Measurements from ENCODE around the gene LRRC39. TPM values are rescaled to one million over a fixed set of nuclear protein-coding genes. Genes with fewer than 3 reads are reported as not detected.

LRRC39 gene
- total and polyA plus RNA-seq, 12 donors = 13.9 to 355 (median 135) TPM

DNA sequence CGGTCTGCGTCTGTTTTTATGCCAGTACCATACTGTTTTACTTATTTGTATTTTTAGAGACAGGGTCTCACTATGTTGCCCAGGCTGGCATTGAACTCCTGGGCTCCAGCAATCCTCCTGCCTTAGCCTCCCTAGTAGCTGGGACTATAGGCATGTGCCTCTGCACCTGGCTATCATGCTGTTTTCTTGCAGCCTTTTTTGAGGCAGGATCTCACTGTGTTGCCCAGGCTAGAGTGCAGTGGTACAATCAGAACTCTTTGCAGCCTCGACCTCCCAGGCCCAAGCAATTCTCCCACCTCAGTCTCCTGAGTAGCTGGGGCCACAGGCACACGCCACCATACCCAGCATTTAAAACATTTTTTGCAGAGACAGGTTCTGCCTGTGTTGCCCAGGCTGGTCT, 5.3 kb upstream of the LRRC39 start:
- Histone ChIP-seq H3K27ac (no peak overlapping the region), H3K9me3 (peaks cover 0 to 13% (median 0%) of the 10 kb centered on the region in 11 donors), H3K27me3 (no peaks in the 10 kb centered on the region), H3K4me1 (peaks cover 0 to 8% (median 0%) of the 10 kb centered on the region in 9 donors), H3K36me3 (no peaks in the 10 kb centered on the region), H3K4me3 (no peak overlapping the region)
- DNase-seq (no peak), ATAC-seq (no peak)
- TF ChIP-seq, protein P1, sequence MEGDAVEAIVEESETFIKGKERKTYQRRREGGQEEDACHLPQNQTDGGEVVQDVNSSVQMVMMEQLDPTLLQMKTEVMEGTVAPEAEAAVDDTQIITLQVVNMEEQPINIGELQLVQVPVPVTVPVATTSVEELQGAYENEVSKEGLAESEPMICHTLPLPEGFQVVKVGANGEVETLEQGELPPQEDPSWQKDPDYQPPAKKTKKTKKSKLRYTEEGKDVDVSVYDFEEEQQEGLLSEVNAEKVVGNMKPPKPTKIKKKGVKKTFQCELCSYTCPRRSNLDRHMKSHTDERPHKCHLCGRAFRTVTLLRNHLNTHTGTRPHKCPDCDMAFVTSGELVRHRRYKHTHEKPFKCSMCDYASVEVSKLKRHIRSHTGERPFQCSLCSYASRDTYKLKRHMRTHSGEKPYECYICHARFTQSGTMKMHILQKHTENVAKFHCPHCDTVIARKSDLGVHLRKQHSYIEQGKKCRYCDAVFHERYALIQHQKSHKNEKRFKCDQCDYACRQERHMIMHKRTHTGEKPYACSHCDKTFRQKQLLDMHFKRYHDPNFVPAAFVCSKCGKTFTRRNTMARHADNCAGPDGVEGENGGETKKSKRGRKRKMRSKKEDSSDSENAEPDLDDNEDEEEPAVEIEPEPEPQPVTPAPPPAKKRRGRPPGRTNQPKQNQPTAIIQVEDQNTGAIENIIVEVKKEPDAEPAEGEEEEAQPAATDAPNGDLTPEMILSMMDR (IDR thresholded peaks at IDR 0.05) = no peak
- intact Hi-C loops (cut with DNase I) = no loop called here
- 96 to 98% methylated on average over 4 of the region's 4 CpGs for WGBS, 2 donors

DNA sequence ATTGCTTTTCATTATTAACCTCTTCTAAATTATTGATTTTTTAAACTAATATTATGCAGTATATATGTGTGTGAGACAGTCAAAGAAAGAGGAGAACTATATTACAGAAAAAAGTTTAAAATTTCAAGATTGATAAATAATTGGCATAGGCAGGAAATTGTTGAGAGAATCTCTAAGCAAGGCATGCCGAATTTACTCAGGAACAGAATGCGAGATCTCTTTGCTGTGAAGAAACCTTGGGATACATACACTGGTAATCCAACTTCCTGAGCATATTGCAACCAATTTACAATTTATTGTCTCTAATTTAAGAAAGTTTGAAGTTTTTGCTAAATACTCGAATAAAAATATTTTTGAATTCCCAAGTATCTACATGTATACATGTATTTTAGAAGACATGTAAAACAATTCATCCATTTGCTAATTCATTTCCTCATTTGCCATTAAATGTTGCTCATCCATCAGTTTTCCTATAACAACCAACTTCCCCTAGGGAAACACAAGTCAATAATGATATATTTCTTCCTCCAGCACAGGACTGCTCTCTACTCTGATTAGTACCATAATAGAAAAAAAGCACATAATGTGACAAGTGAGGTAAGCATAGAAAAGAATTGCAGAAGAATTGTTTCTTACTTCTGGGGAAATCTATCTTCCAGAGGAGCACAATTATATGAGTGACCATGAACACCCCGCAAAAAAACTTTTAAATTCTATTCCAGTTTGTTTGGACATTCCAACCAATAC, 588 bp downstream of the LRRC39 start:
- ATAC-seq = peak in 5 of 8 donors; percentile 19 to 57 (median 43)
- H3K4me3 ChIP-seq = peak overlapping the region in 9 of 10 donors; percentile 18 to 56 (median 51)
- H3K27me3 ChIP-seq = no peaks in the 10 kb centered on the region
- H3K9me3 ChIP-seq = no peaks in the 10 kb centered on the region
- no peak for DNase-seq
- intact Hi-C loops (cut with DNase I) = loop anchor here in 1 of 10 donors (10.0 kb wide), 1 partner anchor 97 kb away; no protein-coding TSS in a partner anchor
- peaks cover 0 to 3% (median 0%) of the 10 kb centered on the region in 9 donors for H3K4me1 ChIP-seq
- H3K27ac ChIP-seq = peak overlapping the region; percentile 16 to 82 (median 73)
- 49 to 65% methylated on average over 4 of the region's 4 CpGs for WGBS, 2 donors
- TF ChIP-seq, protein P1 (IDR thresholded peaks at IDR 0.05) = no peak
- H3K36me3 ChIP-seq = peaks cover 0 to 6% (median 0%) of the 10 kb centered on the region in 9 donors

DNA sequence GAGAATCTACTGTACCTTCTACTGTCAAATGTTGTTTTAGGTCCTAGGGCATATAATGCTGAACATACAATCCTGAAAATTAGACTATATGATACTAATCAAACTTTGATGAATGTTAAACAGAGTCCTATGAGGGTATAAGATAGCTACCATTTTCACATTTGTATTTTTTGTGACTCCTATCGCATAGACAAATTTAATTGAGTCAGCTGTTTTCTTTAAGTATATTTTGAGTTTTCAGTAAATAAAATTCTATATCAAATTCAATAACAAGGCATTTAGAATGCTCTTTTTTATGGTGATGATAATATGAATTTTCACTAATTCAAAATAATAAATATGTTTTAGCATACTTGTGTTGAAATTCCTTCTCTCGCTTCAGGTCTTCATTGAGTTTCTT, 10.0 kb downstream of the LRRC39 start:
- no peak overlapping the region for H3K27ac ChIP-seq
- 97 to 99% methylated on average over 2 of the region's 2 CpGs for WGBS, 2 donors
- DNase-seq (no peak), ATAC-seq (no peak)
- intact Hi-C loops (cut with DNase I) = no loop called here
- TF ChIP-seq, protein P1 (IDR thresholded peaks at IDR 0.05) = no peak
- H3K27me3 ChIP-seq = no peaks in the 10 kb centered on the region
- no peak overlapping the region for H3K4me3 ChIP-seq
- H3K4me1 ChIP-seq = peaks cover 0 to 16% (median 3%) of the 10 kb centered on the region in 9 donors
- H3K36me3 ChIP-seq = peaks cover 0 to 20% (median 0%) of the 10 kb centered on the region in 9 donors
- no peaks in the 10 kb centered on the region for H3K9me3 ChIP-seq

DNA sequence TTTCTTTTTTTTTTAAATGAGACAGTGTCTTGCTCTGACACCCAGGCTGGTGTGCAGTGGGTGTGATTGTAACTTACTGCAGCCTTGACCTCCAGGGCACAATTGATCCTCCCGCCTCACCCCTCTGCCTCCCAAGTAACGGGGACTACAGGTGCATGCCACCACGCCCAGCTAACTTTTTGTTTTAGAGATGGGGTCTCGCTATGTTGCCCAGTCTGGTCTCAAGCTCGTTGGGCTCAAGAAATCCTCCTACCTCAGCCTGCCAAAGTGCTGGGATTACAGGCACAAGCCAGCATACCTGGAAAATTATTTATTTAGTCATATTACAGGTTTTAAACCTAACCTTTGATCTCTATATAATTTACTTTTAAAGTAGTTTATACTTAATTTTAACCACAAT, 13.4 kb downstream of the LRRC39 start:
- TF ChIP-seq, protein P1 (IDR thresholded peaks at IDR 0.05) = no peak
- Histone ChIP-seq H3K27me3 (no peaks in the 10 kb centered on the region), H3K27ac (peak overlapping the region in 1 of 10 donors; percentile 3), H3K4me3 (no peak overlapping the region), H3K36me3 (peaks cover 0 to 28% (median 0%) of the 10 kb centered on the region in 9 donors), H3K9me3 (no peaks in the 10 kb centered on the region), H3K4me1 (peaks cover 0 to 16% (median 4%) of the 10 kb centered on the region in 9 donors)
- 90 to 91% methylated on average over 5 of the region's 5 CpGs for WGBS, 2 donors
- ATAC-seq = peak in 1 of 8 donors; percentile 18
- intact Hi-C loops (cut with DNase I) = no loop called here
- no peak for DNase-seq

All from heart right ventricle (tissue), 16 donors.